Measurements from ENCODE around the gene ZNF90. TPM values are rescaled to one million over a fixed set of nuclear protein-coding genes. Genes with fewer than 3 reads are reported as not detected.

The ZNF90 gene
- polyA plus RNA-seq, 2 donors = 1.0 to 2.3 TPM

Other genes with a start within 250 kb of the ZNF90 start
- 1 to 10 TPM; 1.5 to 1.8 TPM for gene ZNF253, start 212.1 kb upstream of the ZNF90 start, polyA plus RNA-seq
- gene ZNF93, start 177.1 kb upstream of the ZNF90 start, polyA plus RNA-seq = 1 to 10 TPM; 1.8 TPM
- 1 to 10 TPM; 2.7 to 6.2 TPM for gene ZNF682, start 38.5 kb upstream of the ZNF90 start, polyA plus RNA-seq
- gene ZNF486, start 89.2 kb downstream of the ZNF90 start, polyA plus RNA-seq = 1 to 10 TPM in 1 of 2 donors, under 1 TPM in 1; 0.88 to 1.1 TPM